Measurements from ENCODE around the gene CXCR6. TPM values are rescaled to one million over a fixed set of nuclear protein-coding genes. Genes with fewer than 3 reads are reported as not detected.

Gene CXCR6
- total RNA-seq, 1 experiment from 2014 or later = not detected

DNA sequence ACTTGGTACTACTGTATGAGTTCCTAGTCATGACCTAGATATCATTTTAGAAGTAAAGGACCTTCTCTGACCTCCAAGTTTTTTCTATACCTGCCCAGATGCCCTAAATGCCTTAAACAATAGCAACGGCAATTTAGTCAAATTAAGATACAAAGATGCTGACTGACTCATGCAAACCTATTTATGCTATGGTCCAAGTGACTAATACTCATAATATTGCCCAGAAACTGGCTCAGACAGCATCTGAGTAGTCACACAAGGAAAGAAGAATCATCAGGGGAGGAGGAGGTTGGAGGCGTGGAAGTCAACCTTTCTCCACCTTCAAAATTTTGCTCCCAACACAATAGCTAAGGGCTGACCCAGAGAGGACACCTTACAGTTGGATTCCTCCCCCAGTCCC lies 45.5 kb downstream of the CXCR6 start (continued):
- TF ChIP-seq, protein P1, sequence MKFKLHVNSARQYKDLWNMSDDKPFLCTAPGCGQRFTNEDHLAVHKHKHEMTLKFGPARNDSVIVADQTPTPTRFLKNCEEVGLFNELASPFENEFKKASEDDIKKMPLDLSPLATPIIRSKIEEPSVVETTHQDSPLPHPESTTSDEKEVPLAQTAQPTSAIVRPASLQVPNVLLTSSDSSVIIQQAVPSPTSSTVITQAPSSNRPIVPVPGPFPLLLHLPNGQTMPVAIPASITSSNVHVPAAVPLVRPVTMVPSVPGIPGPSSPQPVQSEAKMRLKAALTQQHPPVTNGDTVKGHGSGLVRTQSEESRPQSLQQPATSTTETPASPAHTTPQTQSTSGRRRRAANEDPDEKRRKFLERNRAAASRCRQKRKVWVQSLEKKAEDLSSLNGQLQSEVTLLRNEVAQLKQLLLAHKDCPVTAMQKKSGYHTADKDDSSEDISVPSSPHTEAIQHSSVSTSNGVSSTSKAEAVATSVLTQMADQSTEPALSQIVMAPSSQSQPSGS (CRISPR knock-in tag; IDR thresholded peaks at IDR 0.05; ENCODE audit: borderline replicate concordance, low read depth) = no peak

DNA sequence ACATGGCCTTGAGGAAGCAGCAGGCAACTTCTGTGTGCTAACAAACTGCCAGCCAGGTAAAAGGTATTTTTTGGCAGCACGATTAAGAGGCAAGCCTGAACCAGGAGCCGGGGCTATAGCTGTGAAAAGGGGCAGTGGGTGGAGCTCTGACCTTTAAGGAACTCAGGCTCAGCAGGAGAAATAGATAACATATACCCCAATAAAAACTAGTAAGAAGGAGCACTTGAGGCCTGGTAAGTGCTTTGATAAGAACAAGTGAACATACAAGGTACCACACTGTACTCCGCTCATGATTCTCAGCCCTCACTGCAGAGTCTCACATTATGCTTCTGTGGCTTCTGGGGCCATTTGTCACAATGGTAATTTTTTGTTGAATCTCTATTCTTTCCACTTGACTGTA lies 46.9 kb downstream of the CXCR6 start:
- Mint-ChIP-seq H3K4me3 (no peak overlapping the region), H3K36me3 (peaks cover 6% of the 10 kb centered on the region), H3K4me1 (peaks cover 46% of the 10 kb centered on the region), H3K27me3 (ENCODE audit: low read depth) (no peaks in the 10 kb centered on the region), H3K9me3 (no peaks in the 10 kb centered on the region), H3K27ac (no peak overlapping the region; the same call in 1 of the 2 replicates)
- CTCF ChIA-PET = no interaction called here
- POLR2A ChIA-PET = no interaction called here
- no peak for ATAC-seq
- DNase-seq (ENCODE audit: low spot score) = no peak
- TF ChIP-seq NR2C2 (CRISPR knock-in tag; IDR thresholded peaks at IDR 0.05) (no peak), ZNF263 (CRISPR knock-in tag; IDR thresholded peaks at IDR 0.05; ENCODE audit: low read depth) (no peak), ELF4 (CRISPR knock-in tag; IDR thresholded peaks at IDR 0.05; ENCODE audit: low read depth) (no peak), SMAD4 (CRISPR knock-in tag; IDR thresholded peaks at IDR 0.05) (no peak), NFE2L1 (CRISPR knock-in tag; IDR thresholded peaks at IDR 0.05) (no peak), NR3C1 (CRISPR knock-in tag; conservative IDR thresholded peaks at IDR 0.05; ENCODE audit: low read depth) (no peak), ZNF138 (CRISPR knock-in tag; conservative IDR thresholded peaks at IDR 0.05) (no peak), ZNF219 (CRISPR knock-in tag; IDR thresholded peaks at IDR 0.05; ENCODE audit: borderline replicate concordance) (no peak)
- TF ChIP-seq, protein P2, sequence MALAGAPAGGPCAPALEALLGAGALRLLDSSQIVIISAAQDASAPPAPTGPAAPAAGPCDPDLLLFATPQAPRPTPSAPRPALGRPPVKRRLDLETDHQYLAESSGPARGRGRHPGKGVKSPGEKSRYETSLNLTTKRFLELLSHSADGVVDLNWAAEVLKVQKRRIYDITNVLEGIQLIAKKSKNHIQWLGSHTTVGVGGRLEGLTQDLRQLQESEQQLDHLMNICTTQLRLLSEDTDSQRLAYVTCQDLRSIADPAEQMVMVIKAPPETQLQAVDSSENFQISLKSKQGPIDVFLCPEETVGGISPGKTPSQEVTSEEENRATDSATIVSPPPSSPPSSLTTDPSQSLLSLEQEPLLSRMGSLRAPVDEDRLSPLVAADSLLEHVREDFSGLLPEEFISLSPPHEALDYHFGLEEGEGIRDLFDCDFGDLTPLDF (CRISPR knock-in tag; IDR thresholded peaks at IDR 0.05) = no peak
- TF ChIP-seq, protein P3, sequence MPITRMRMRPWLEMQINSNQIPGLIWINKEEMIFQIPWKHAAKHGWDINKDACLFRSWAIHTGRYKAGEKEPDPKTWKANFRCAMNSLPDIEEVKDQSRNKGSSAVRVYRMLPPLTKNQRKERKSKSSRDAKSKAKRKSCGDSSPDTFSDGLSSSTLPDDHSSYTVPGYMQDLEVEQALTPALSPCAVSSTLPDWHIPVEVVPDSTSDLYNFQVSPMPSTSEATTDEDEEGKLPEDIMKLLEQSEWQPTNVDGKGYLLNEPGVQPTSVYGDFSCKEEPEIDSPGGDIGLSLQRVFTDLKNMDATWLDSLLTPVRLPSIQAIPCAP (CRISPR knock-in tag; IDR thresholded peaks at IDR 0.05) = no peak
- TF ChIP-seq, protein P4, sequence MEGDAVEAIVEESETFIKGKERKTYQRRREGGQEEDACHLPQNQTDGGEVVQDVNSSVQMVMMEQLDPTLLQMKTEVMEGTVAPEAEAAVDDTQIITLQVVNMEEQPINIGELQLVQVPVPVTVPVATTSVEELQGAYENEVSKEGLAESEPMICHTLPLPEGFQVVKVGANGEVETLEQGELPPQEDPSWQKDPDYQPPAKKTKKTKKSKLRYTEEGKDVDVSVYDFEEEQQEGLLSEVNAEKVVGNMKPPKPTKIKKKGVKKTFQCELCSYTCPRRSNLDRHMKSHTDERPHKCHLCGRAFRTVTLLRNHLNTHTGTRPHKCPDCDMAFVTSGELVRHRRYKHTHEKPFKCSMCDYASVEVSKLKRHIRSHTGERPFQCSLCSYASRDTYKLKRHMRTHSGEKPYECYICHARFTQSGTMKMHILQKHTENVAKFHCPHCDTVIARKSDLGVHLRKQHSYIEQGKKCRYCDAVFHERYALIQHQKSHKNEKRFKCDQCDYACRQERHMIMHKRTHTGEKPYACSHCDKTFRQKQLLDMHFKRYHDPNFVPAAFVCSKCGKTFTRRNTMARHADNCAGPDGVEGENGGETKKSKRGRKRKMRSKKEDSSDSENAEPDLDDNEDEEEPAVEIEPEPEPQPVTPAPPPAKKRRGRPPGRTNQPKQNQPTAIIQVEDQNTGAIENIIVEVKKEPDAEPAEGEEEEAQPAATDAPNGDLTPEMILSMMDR (IDR thresholded peaks at IDR 0.05) = no peak
- TF ChIP-seq, protein P5, sequence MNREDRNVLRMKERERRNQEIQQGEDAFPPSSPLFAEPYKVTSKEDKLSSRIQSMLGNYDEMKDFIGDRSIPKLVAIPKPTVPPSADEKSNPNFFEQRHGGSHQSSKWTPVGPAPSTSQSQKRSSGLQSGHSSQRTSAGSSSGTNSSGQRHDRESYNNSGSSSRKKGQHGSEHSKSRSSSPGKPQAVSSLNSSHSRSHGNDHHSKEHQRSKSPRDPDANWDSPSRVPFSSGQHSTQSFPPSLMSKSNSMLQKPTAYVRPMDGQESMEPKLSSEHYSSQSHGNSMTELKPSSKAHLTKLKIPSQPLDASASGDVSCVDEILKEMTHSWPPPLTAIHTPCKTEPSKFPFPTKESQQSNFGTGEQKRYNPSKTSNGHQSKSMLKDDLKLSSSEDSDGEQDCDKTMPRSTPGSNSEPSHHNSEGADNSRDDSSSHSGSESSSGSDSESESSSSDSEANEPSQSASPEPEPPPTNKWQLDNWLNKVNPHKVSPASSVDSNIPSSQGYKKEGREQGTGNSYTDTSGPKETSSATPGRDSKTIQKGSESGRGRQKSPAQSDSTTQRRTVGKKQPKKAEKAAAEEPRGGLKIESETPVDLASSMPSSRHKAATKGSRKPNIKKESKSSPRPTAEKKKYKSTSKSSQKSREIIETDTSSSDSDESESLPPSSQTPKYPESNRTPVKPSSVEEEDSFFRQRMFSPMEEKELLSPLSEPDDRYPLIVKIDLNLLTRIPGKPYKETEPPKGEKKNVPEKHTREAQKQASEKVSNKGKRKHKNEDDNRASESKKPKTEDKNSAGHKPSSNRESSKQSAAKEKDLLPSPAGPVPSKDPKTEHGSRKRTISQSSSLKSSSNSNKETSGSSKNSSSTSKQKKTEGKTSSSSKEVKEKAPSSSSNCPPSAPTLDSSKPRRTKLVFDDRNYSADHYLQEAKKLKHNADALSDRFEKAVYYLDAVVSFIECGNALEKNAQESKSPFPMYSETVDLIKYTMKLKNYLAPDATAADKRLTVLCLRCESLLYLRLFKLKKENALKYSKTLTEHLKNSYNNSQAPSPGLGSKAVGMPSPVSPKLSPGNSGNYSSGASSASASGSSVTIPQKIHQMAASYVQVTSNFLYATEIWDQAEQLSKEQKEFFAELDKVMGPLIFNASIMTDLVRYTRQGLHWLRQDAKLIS (CRISPR knock-in tag; IDR thresholded peaks at IDR 0.05; ENCODE audit: borderline replicate concordance) = no peak

DNA sequence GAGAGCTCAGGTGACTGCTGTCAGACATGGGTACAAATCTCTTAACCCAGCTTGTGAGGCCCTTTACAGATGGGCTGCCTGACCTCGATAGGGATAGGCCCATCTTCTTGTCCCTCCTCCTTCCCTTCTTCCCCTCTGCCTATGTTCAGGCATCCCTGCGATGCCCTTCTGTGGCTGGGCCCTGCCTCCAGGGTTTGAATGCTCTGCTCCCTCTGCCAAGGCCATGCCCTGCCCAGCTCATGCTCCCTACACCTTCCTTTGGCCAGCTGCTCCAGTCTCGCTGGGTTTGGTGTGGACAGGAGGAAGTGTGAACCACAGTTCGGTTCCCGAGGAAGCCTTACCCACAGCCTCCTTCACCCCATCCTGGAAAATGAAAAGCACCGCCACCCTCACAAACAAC lies 48.1 kb downstream of the CXCR6 start:
- H3K27me3 Mint-ChIP-seq (ENCODE audit: low read depth) = peaks cover 7% of the 10 kb centered on the region
- H3K4me1 Mint-ChIP-seq = peaks cover 47% of the 10 kb centered on the region
- POLR2A ChIA-PET = no interaction called here
- no peak overlapping the region for H3K4me3 Mint-ChIP-seq
- DNase-seq (ENCODE audit: low spot score) (no peak), ATAC-seq (no peak)
- CTCF ChIA-PET = no interaction called here
- peaks cover 6% of the 10 kb centered on the region; the same call in 1 of the 2 replicates for H3K36me3 Mint-ChIP-seq
- H3K9me3 Mint-ChIP-seq = no peaks in the 10 kb centered on the region
- H3K27ac Mint-ChIP-seq = peak overlapping the region; percentile 75
- TF ChIP-seq, protein P6, sequence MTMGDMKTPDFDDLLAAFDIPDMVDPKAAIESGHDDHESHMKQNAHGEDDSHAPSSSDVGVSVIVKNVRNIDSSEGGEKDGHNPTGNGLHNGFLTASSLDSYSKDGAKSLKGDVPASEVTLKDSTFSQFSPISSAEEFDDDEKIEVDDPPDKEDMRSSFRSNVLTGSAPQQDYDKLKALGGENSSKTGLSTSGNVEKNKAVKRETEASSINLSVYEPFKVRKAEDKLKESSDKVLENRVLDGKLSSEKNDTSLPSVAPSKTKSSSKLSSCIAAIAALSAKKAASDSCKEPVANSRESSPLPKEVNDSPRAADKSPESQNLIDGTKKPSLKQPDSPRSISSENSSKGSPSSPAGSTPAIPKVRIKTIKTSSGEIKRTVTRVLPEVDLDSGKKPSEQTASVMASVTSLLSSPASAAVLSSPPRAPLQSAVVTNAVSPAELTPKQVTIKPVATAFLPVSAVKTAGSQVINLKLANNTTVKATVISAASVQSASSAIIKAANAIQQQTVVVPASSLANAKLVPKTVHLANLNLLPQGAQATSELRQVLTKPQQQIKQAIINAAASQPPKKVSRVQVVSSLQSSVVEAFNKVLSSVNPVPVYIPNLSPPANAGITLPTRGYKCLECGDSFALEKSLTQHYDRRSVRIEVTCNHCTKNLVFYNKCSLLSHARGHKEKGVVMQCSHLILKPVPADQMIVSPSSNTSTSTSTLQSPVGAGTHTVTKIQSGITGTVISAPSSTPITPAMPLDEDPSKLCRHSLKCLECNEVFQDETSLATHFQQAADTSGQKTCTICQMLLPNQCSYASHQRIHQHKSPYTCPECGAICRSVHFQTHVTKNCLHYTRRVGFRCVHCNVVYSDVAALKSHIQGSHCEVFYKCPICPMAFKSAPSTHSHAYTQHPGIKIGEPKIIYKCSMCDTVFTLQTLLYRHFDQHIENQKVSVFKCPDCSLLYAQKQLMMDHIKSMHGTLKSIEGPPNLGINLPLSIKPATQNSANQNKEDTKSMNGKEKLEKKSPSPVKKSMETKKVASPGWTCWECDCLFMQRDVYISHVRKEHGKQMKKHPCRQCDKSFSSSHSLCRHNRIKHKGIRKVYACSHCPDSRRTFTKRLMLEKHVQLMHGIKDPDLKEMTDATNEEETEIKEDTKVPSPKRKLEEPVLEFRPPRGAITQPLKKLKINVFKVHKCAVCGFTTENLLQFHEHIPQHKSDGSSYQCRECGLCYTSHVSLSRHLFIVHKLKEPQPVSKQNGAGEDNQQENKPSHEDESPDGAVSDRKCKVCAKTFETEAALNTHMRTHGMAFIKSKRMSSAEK (CRISPR knock-in tag; IDR thresholded peaks at IDR 0.05; ENCODE audit: borderline replicate concordance) = no peak
- TF ChIP-seq CBFB (CRISPR knock-in tag; IDR thresholded peaks at IDR 0.05; ENCODE audit: low read depth) (no peak), RORB (CRISPR knock-in tag; IDR thresholded peaks at IDR 0.05) (no peak), TP53 (CRISPR knock-in tag; IDR thresholded peaks at IDR 0.05) (no peak), HMGA2 (CRISPR knock-in tag; IDR thresholded peaks at IDR 0.05) (no peak)
- TF ChIP-seq, protein P7, sequence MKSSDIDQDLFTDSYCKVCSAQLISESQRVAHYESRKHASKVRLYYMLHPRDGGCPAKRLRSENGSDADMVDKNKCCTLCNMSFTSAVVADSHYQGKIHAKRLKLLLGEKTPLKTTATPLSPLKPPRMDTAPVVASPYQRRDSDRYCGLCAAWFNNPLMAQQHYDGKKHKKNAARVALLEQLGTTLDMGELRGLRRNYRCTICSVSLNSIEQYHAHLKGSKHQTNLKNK (CRISPR knock-in tag; IDR thresholded peaks at IDR 0.05) = no peak

Data from WTC11 (cell line).